ENCODE data around the gene MCC.

DNA sequence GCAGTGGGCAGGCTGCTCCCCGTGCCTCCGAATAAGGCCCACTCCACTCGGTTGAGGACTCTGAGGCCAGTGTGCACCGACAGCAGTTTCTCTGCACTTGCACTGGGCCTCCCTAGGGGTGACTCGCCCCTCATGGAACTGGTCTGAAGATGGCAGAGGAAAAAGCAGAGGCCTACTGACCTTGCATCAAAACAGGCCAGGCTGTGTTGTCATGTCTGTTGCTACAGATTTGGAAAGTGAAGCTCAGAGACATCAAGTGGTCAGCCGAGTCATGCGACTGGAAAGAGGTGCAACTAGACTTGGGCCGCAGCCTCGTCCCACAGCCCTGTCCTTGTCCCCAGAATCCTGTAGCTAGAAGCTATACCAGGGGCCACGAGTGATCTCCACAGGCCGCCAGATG, 433.4 kb downstream of the MCC start:
- TF ChIP-seq, protein P1, sequence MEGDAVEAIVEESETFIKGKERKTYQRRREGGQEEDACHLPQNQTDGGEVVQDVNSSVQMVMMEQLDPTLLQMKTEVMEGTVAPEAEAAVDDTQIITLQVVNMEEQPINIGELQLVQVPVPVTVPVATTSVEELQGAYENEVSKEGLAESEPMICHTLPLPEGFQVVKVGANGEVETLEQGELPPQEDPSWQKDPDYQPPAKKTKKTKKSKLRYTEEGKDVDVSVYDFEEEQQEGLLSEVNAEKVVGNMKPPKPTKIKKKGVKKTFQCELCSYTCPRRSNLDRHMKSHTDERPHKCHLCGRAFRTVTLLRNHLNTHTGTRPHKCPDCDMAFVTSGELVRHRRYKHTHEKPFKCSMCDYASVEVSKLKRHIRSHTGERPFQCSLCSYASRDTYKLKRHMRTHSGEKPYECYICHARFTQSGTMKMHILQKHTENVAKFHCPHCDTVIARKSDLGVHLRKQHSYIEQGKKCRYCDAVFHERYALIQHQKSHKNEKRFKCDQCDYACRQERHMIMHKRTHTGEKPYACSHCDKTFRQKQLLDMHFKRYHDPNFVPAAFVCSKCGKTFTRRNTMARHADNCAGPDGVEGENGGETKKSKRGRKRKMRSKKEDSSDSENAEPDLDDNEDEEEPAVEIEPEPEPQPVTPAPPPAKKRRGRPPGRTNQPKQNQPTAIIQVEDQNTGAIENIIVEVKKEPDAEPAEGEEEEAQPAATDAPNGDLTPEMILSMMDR (IDR thresholded peaks at IDR 0.05) = no peak
- TF ChIP-seq POLR2A (IDR thresholded peaks at IDR 0.05) = no peak

Measured in uterus (tissue), 2 donors.